HG03064 (cell line): Measurements from ENCODE around the gene ARHGEF16.

ENCODE experiments used
- ATAC-seq: cut with Tn5 transposase; IDR thresholded peaks from one replicate; pipeline ENCODE4 v1.9.1; 2021; ENCODE audit warnings: low read depth; ENCODE audit not compliant: unreplicated experiment

The ARHGEF16 gene

GRCh38 chr1:3511306-3511705 lies 56.8 kb downstream of the ARHGEF16 start:
- ATAC-seq: no peak

- no peak for ATAC-seq
Observed at GRCh38 chr1:3511856-3512255, 57.4 kb downstream of the ARHGEF16 start.

GRCh38 chr1:3514404-3514803 lies 59.9 kb downstream of the ARHGEF16 start:
- no peak for ATAC-seq

- no peak for ATAC-seq
Observed at GRCh38 chr1:3515272-3515671, 60.8 kb downstream of the ARHGEF16 start.

GRCh38 chr1:3515774-3516480 lies 61.5 kb downstream of the ARHGEF16 start:
- no peak for ATAC-seq

GRCh38 chr1:3516481-3516869 lies 62.0 kb downstream of the ARHGEF16 start:
- no peak for ATAC-seq

- ATAC-seq: no peak
Observed at GRCh38 chr1:3516911-3517675, 62.6 kb downstream of the ARHGEF16 start.

- ATAC-seq: no peak
Observed at GRCh38 chr1:3518256-3518655, 63.8 kb downstream of the ARHGEF16 start.

- ATAC-seq: no peak
Observed at GRCh38 chr1:3518756-3519155, 64.3 kb downstream of the ARHGEF16 start.

- ATAC-seq: no peak
Observed at GRCh38 chr1:3519301-3519885, 64.9 kb downstream of the ARHGEF16 start.

- no peak for ATAC-seq
Observed at GRCh38 chr1:3520419-3521378, 66.2 kb downstream of the ARHGEF16 start.

GRCh38 chr1:3521426-3521825 lies 67.0 kb downstream of the ARHGEF16 start:
- ATAC-seq: no peak

- ATAC-seq: no peak
Observed at GRCh38 chr1:3522112-3522511, 67.6 kb downstream of the ARHGEF16 start.

- ATAC-seq: no peak
Observed at GRCh38 chr1:3522564-3523265, 68.2 kb downstream of the ARHGEF16 start.

- no peak for ATAC-seq
Observed at GRCh38 chr1:3523980-3524379, 69.5 kb downstream of the ARHGEF16 start.

GRCh38 chr1:3524556-3525203 lies 70.2 kb downstream of the ARHGEF16 start:
- no peak for ATAC-seq

- ATAC-seq: no peak
Observed at GRCh38 chr1:3525551-3526482, 71.4 kb downstream of the ARHGEF16 start.

- ATAC-seq: no peak
Observed at GRCh38 chr1:3527774-3528173, 73.3 kb downstream of the ARHGEF16 start.
